CD4-positive, alpha-beta memory T cell (primary cell): ENCODE measurements around the gene PAQR3. TPM values are rescaled to one million over a fixed set of nuclear protein-coding genes. Genes with fewer than 3 reads are reported as not detected.
A peak's percentile ranks its signal among the peaks of the same experiment; 100 is the strongest.
"Not testable (repeated sequence)": the region's sequence is repeated elsewhere in the genome, so short reads cannot be mapped to it uniquely, and the experiment has no call there.

Experiments
- CTCF ChIA-PET: fragments of 350-600 bp; sonication (Branson Sonifier 250); formaldehyde crosslinking; loops from one replicate; lab custom pipeline; 2021; ENCODE audit warnings: inconsistent platforms; ENCODE audit not compliant: partially characterized antibody; lab: Charles Lee
- POLR2A ChIA-PET: fragments of 350-600 bp; sonication (Branson Sonifier 250); formaldehyde crosslinking; loops from one replicate; lab custom pipeline; 2021; ENCODE audit not compliant: partially characterized antibody; lab: Charles Lee
- DNase-seq, 5 donors: peaks; one replicate each; pipeline versions ENCODE4 v3.0.0 to v3.0.0-alpha.2; 2020 to 2022; ENCODE audit warnings: mixed read lengths in 1 of 5
- H3K27ac ChIP-seq: one replicate; pipeline ENCODE4 v1.7.0; 2013; ENCODE audit warnings: low read depth, low read length
- H3K27me3 ChIP-seq: 2 replicates; pipeline ENCODE4 v1.7.0; 2013; ENCODE audit warnings: mild to moderate bottlenecking, low read length, moderate library complexity; ENCODE audit not compliant: insufficient read depth
- H3K36me3 ChIP-seq: 2 replicates; pipeline ENCODE4 v1.7.0; 2013; ENCODE audit warnings: mild to moderate bottlenecking, low read length, moderate library complexity; ENCODE audit not compliant: insufficient read depth
- H3K4me1 ChIP-seq: 2 replicates; pipeline ENCODE4 v1.7.0; 2013; ENCODE audit warnings: mild to moderate bottlenecking, low read length, moderate library complexity; ENCODE audit not compliant: insufficient read depth
- H3K4me3 ChIP-seq, 2 donors: one replicate each; pipeline ENCODE4 v1.7.0; 2013; ENCODE audit warnings: low read length in 2 of 2, mild to moderate bottlenecking in 1 of 2
- H3K9me3 ChIP-seq, 2 donors: one replicate each; pipeline ENCODE4 v1.7.0; 2013; ENCODE audit warnings: low read length in 2 of 2, control low read depth in 1 of 2; ENCODE audit not compliant: control insufficient read depth in 1 of 2
- H3K27ac Mint-ChIP-seq, 7 donors: one replicate each; pipeline ENCODE4 v1.8.0; 2020 to 2021; ENCODE audit warnings: mixed read lengths in 7 of 7, mild to moderate bottlenecking in 6 of 7, inconsistent platforms in 3 of 7, moderate library complexity in 3 of 7
- H3K27me3 Mint-ChIP-seq, 2 donors: one replicate each; pipeline ENCODE4 v1.8.0; 2020 to 2021; ENCODE audit warnings: mixed read lengths in 2 of 2
- H3K36me3 Mint-ChIP-seq, 2 donors: one replicate each; pipeline ENCODE4 v1.8.0; 2020 to 2021; ENCODE audit warnings: mixed read lengths in 2 of 2, inconsistent platforms in 1 of 2, mild to moderate bottlenecking in 1 of 2
- H3K4me1 Mint-ChIP-seq, 4 donors: one replicate each; pipeline ENCODE4 v1.8.0; 2020 to 2021; ENCODE audit warnings: mixed read lengths in 4 of 4, mild to moderate bottlenecking in 1 of 4
- H3K4me3 Mint-ChIP-seq, 8 donors: one replicate each; pipeline ENCODE4 v1.8.0; 2020 to 2021; ENCODE audit warnings: mixed read lengths in 8 of 8, mild to moderate bottlenecking in 7 of 8, moderate library complexity in 6 of 8, inconsistent platforms in 3 of 8
- H3K9me3 Mint-ChIP-seq, 8 donors: one replicate each; pipeline ENCODE4 v1.8.0; 2020 to 2021; ENCODE audit warnings: mixed read lengths in 8 of 8, mild to moderate bottlenecking in 5 of 8, inconsistent platforms in 3 of 8, moderate library complexity in 1 of 8
- intact Hi-C: fragments of 100-400 bp; cut with micrococcal nuclease; formaldehyde crosslinking; loops from one replicate; pipeline ENCODE4 v1.15.1; 2023
- polyA plus RNA-seq, 2 donors: library from polyadenylated mRNA; unstranded; fragments of 300-500 nt; fragmentation: Illumina TruSeq; gene quantifications; one replicate each; pipeline ENCODE4 v1.2.3, GENCODE V29; 2021
- total RNA-seq, 2 experiments: library from RNA; stranded (reverse); gene quantifications; one replicate each; pipeline ENCODE4 v1.2.3, GENCODE V29; 2021

Gene PAQR3
- total and polyA plus RNA-seq, 4 experiments from 2014 or later: 7.1 to 12.1 (median 9.0) TPM

DNA sequence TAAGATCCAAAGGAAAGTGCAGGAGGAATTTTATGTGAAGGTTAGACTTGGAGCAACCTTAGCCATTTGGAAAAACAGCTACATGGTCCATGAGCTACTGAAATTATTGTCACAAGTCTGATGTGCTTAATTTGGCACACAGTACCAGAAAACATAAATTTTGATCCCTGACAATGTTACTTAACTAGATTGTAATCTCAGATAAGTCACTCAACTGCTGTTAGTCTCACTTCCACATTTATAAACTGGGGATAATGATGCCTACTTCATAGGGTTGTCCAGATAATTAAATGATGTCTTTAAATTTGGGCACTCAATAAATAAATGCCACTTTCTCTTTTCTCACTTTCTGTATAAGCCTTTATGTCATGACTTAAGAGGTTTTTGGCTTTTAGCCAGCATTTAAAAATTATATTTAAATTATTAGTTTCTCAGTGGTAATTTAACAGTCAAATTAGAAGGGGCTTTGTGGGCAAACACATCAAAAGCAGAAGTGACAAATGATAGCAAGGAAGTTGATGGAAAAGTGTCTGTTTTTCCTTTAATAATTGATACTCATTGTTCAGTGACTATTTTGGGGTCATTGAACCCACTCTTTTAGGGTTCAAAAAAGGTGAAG, 58.3 kb downstream of the PAQR3 start:
- CTCF ChIA-PET: no interaction called here
- H3K36me3 ChIP-seq: no peaks in the 10 kb centered on the region

GRCh38 chr4:78878031-78878430, 61.2 kb downstream of the PAQR3 start:
- H3K9me3 ChIP-seq: no peaks in the 10 kb centered on the region
- H3K27me3 ChIP-seq: no peaks in the 10 kb centered on the region
- Mint-ChIP-seq H3K27ac (no peak overlapping the region), H3K9me3 (no peaks in the 10 kb centered on the region), H3K4me3 (no peak overlapping the region), H3K27me3 (no peaks in the 10 kb centered on the region), H3K4me1 (no peaks in the 10 kb centered on the region), H3K36me3 (peaks cover 1 to 17% of the 10 kb centered on the region in 2 donors)
- H3K27ac ChIP-seq: no peak overlapping the region
- DNase-seq: no peak
- ChIA-PET CTCF (interaction anchor here (1.3 kb wide), 1 partner anchor 15 kb away, joined by 4 read pairs; no protein-coding TSS in a partner anchor), POLR2A (no interaction called here)
- no peak overlapping the region for H3K4me3 ChIP-seq
- H3K4me1 ChIP-seq: no peaks in the 10 kb centered on the region
- no peaks in the 10 kb centered on the region for H3K36me3 ChIP-seq
- intact Hi-C loops: no loop called here

More for the DNA sequence above, 58.3 kb downstream of the PAQR3 start:
- no peaks in the 10 kb centered on the region for H3K4me1 ChIP-seq
- peak overlapping the region in 1 of 7 donors; percentile 3 for H3K27ac Mint-ChIP-seq
- no peaks in the 10 kb centered on the region for H3K9me3 Mint-ChIP-seq
- no peak overlapping the region for H3K4me3 ChIP-seq
- intact Hi-C loops: no loop called here
- no peaks in the 10 kb centered on the region for H3K27me3 ChIP-seq
- no peak overlapping the region for H3K4me3 Mint-ChIP-seq
- H3K27ac ChIP-seq: no peak overlapping the region
- peaks cover 3 to 10% of the 10 kb centered on the region in 2 donors for H3K36me3 Mint-ChIP-seq
- POLR2A ChIA-PET: interaction anchor here (0.7 kb wide), 1 partner anchor 271 kb away, joined by 3 read pairs; no protein-coding TSS in a partner anchor
- no peaks in the 10 kb centered on the region for H3K9me3 ChIP-seq
- no peaks in the 10 kb centered on the region for H3K27me3 Mint-ChIP-seq
- H3K4me1 Mint-ChIP-seq: no peaks in the 10 kb centered on the region
- DNase-seq: no peak

DNA sequence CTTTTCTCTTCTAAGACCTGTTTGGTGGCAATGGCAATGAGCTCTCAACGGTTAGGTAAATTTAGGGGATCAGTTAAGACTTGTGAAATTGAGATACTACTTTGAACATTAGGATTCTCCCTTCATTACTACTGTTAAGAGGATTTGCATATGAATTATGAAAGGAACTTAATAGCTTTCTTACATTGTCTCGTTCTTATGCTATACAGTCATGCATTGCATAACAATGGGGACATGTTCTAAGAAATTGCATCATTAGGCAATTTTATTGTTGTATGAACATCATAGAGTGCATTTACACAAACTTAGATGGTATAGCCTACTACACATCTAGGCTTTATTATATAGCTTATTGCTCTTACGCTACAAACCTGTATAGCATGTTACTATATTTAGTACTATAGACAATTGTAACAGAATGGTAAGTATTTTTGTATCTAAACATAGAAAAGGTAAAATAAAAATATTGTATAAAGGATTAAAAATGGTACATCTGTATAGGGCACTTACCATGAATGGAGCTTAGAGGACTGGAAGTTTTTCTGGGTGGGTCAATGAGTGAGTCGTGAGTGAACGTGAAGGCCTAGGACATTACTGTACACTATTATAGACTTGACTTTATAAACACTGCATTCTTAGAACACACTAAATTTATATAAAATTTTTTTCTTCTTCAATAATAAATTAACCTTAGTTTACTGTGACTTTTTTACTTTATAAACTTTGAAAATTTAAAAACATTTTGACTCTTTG, 62.5 kb downstream of the PAQR3 start:
- no peaks in the 10 kb centered on the region for H3K27me3 ChIP-seq
- POLR2A ChIA-PET: no interaction called here
- no peaks in the 10 kb centered on the region for H3K4me1 ChIP-seq
- intact Hi-C loops: no loop called here
- H3K4me3 ChIP-seq: no peak overlapping the region
- CTCF ChIA-PET: no interaction called here
- H3K36me3 ChIP-seq: no peaks in the 10 kb centered on the region
- no peak overlapping the region for H3K27ac ChIP-seq
- H3K9me3 ChIP-seq: no peaks in the 10 kb centered on the region
- Mint-ChIP-seq H3K4me1 (no peaks in the 10 kb centered on the region), H3K27ac (no peak overlapping the region), H3K36me3 (peaks cover 11 to 26% of the 10 kb centered on the region in 2 donors), H3K27me3 (no peaks in the 10 kb centered on the region), H3K4me3 (no peak overlapping the region), H3K9me3 (no peaks in the 10 kb centered on the region)
- no peak for DNase-seq

- Mint-ChIP-seq H3K27me3 (no peaks in the 10 kb centered on the region), H3K4me3 (no peak overlapping the region), H3K27ac (no peak overlapping the region), H3K9me3 (no peaks in the 10 kb centered on the region), H3K4me1 (no peaks in the 10 kb centered on the region), H3K36me3 (peaks cover 16 to 35% of the 10 kb centered on the region in 2 donors)
- DNase-seq: no peak
- Histone ChIP-seq H3K9me3 (no peaks in the 10 kb centered on the region), H3K27me3 (no peaks in the 10 kb centered on the region), H3K36me3 (no peaks in the 10 kb centered on the region), H3K27ac (no peak overlapping the region), H3K4me1 (no peaks in the 10 kb centered on the region), H3K4me3 (no peak overlapping the region)
- intact Hi-C loops: no loop called here
- ChIA-PET CTCF (interaction anchor here (0.8 kb wide), 1 partner anchor 911 kb away, joined by 3 read pairs; no protein-coding TSS in a partner anchor), POLR2A (no interaction called here)
Measured at GRCh38 chr4:78870056-78870455, 69.2 kb downstream of the PAQR3 start.

GRCh38 chr4:78868712-78869111, 70.5 kb downstream of the PAQR3 start:
- H3K4me1 Mint-ChIP-seq, H3K27ac ChIP-seq, H3K4me1 ChIP-seq, H3K4me3 Mint-ChIP-seq, H3K27me3 Mint-ChIP-seq, H3K9me3 ChIP-seq, H3K36me3 ChIP-seq, H3K9me3 Mint-ChIP-seq, H3K27me3 ChIP-seq, H3K27ac Mint-ChIP-seq, POLR2A ChIA-PET, H3K4me3 ChIP-seq, intact Hi-C loops, DNase-seq: not testable (repeated sequence)
- CTCF ChIA-PET: interaction anchor here (1.2 kb wide), 1 partner anchor 9 kb away, joined by 4 read pairs; no protein-coding TSS in a partner anchor
- peaks cover 16 to 30% of the 10 kb centered on the region in 2 donors for H3K36me3 Mint-ChIP-seq

DNA sequence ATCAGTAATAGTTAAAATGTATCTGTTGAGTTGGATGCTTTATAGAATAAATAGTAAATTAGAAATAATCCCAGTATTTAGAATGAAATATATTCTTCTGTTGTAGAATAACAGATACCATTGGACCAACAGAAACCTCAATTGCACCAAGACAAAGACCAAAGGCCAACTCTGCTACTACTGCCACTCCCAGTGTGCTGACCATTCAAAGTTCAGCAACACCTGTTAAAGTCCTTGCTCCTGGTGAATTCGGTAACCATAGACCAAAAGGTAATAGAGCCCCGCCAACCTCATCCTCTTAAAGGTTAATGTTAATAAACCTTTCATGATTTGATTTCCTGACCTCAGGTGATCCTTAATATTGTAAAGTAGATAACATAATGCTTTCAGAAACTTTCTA, 73.8 kb downstream of the PAQR3 start:
- DNase-seq: no peak
- no peaks in the 10 kb centered on the region for H3K27me3 Mint-ChIP-seq
- Histone ChIP-seq H3K4me3 (no peak overlapping the region), H3K36me3 (no peaks in the 10 kb centered on the region), H3K27me3 (no peaks in the 10 kb centered on the region), H3K4me1 (no peaks in the 10 kb centered on the region), H3K9me3 (no peaks in the 10 kb centered on the region), H3K27ac (no peak overlapping the region)
- no peaks in the 10 kb centered on the region for H3K9me3 Mint-ChIP-seq
- no peak overlapping the region for H3K4me3 Mint-ChIP-seq
- peaks cover 0 to 4% (median 2%) of the 10 kb centered on the region in 4 donors for H3K4me1 Mint-ChIP-seq
- no peak overlapping the region for H3K27ac Mint-ChIP-seq
- ChIA-PET POLR2A (no interaction called here), CTCF (interaction anchor here (3.3 kb wide), 1 partner anchor 906 kb away, joined by 10 read pairs; no protein-coding TSS in a partner anchor)
- H3K36me3 Mint-ChIP-seq: peaks cover 4 to 11% of the 10 kb centered on the region in 2 donors
- intact Hi-C loops: no loop called here

DNA sequence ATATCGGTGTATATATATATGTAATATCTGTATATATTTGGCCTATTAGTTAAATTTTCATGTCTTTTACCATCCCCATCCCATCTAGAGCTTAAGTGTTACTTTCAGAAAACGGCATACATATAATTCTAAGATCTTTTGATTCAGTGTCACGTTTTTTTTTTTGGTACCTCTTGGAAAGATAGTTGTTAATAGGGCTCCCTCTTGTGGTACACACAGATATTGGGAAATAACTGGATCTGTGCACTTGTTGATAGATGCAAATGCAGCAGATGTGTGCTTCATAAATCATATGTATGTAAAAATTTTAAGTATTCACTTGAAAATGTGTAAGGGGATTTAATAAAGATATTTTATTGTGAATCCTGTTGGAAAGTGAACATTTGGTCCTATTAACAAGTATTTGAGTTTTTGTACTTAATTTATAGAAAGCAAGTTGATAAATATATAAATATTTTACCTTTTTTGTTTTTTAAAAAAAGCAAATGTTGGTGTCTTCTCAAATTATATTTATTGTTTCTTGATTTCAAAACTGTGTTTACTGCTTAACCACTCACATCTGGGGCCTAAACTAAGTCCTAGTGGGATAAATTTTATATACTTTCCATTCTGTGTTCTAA, 74.7 kb downstream of the PAQR3 start:
- intact Hi-C loops: loop anchor here (1.0 to 5.0 kb wide), 6 partner anchors 87 to 905 kb away; partner anchors contain the start of gene BMP2K
- H3K27me3 Mint-ChIP-seq: no peaks in the 10 kb centered on the region
- Histone ChIP-seq H3K27ac (no peak overlapping the region), H3K4me3 (no peak overlapping the region), H3K4me1 (no peaks in the 10 kb centered on the region), H3K9me3 (no peaks in the 10 kb centered on the region), H3K36me3 (no peaks in the 10 kb centered on the region), H3K27me3 (no peaks in the 10 kb centered on the region)
- H3K9me3 Mint-ChIP-seq: no peaks in the 10 kb centered on the region
- peaks cover 4 to 11% of the 10 kb centered on the region in 2 donors for H3K36me3 Mint-ChIP-seq
- ChIA-PET POLR2A (interaction anchor here (0.6 kb wide), 3 partner anchors 12 to 1063 kb away, joined by 3 to 4 read pairs (median 4); no protein-coding TSS in a partner anchor), CTCF (interaction anchor here (0.9 to 3.3 kb wide), 11 partner anchors 9 to 905 kb away, joined by 3 to 10 read pairs (median 8); no protein-coding TSS in a partner anchor)
- H3K4me3 Mint-ChIP-seq: no peak overlapping the region
- DNase-seq: peak; percentile 42 to 67 (median 60)
- peaks cover 0 to 4% (median 2%) of the 10 kb centered on the region in 4 donors for H3K4me1 Mint-ChIP-seq
- H3K27ac Mint-ChIP-seq: peak overlapping the region in 1 of 7 donors; percentile 13
